IMR-90 (cell line): Measurements from ENCODE around the gene PAK1IP1. TPM values are rescaled to one million over a fixed set of nuclear protein-coding genes. Genes with fewer than 3 reads are reported as not detected.

ENCODE experiments used
- ATAC-seq: fragments of 200-7000 bp; cut with Tn5 transposase; 2 replicates; pipeline ENCODE4 v1.9.1; 2020; ENCODE audit warnings: low read depth, mild to moderate bottlenecking, moderate library complexity
- BruUV-seq: library from RNA; stranded (reverse); fragments of 400-500 nt; replicated peaks from 2 replicates; lab custom pipeline; 2021; lab: Mats Ljungman, UMichigan
- CTCF ChIA-PET: fragments of 300-600 bp; formaldehyde crosslinking; extraction: SDS; loops from one replicate; lab custom pipeline; 2021; ENCODE audit warnings: antibody characterized with exemption; lab: Yijun Ruan, JAX
- POLR2A ChIA-PET: fragments of 300-600 bp; sonication (Branson Sonifier 250); formaldehyde crosslinking; loops from one replicate; lab custom pipeline; 2022; ENCODE audit warnings: antibody characterized with exemption; ENCODE audit not compliant: unreplicated experiment; lab: Charles Lee
- DNase-seq: peaks from one replicate; pipeline ENCODE4 v3.0.0; 2013
- H2AFZ ChIP-seq: replicated peaks from 2 replicates; pipeline ENCODE3; 2013; ENCODE audit warnings: low read length, mild to moderate bottlenecking; ENCODE audit not compliant: poor library complexity
- H2AK5ac ChIP-seq: 2 replicates; pipeline ENCODE4 v1.6.1; 2013; ENCODE audit warnings: low read depth, low read length, inconsistent platforms
- H2AK9ac ChIP-seq: replicated peaks from 2 replicates; pipeline ENCODE3; 2013; ENCODE audit warnings: mild to moderate bottlenecking, low read depth, low read length, moderate library complexity; ENCODE audit not compliant: poor library complexity
- H2BK120ac ChIP-seq: 2 replicates; pipeline ENCODE4 v1.6.1; 2013; ENCODE audit warnings: low read depth, low read length, inconsistent platforms
- H2BK15ac ChIP-seq: 3 replicates; pipeline ENCODE4 v1.6.1; 2013; ENCODE audit warnings: low read depth, low read length, inconsistent platforms
- H2BK20ac ChIP-seq: 2 replicates; pipeline ENCODE4 v1.6.1; 2013; ENCODE audit warnings: low read depth, mild to moderate bottlenecking, inconsistent platforms, low read length, moderate library complexity
- H2BK5ac ChIP-seq: 2 replicates; pipeline ENCODE4 v1.6.1; 2013; ENCODE audit warnings: mild to moderate bottlenecking, low read depth, low read length, inconsistent platforms; ENCODE audit not compliant: poor library complexity, severe bottlenecking
- H3K14ac ChIP-seq: replicated peaks from 2 replicates; pipeline ENCODE4 v1.6.1; 2013; ENCODE audit warnings: low read depth, low read length, inconsistent platforms
- H3K18ac ChIP-seq: 2 replicates; pipeline ENCODE4 v1.6.1; 2013; ENCODE audit warnings: low read depth, low read length, control low read depth
- H3K23ac ChIP-seq: 2 replicates; pipeline ENCODE4 v1.6.1; 2013; ENCODE audit warnings: low read depth, low read length, inconsistent platforms
- H3K27ac ChIP-seq: 2 replicates; pipeline ENCODE4 v1.5.1; 2013; ENCODE audit warnings: mild to moderate bottlenecking, control low read depth, low read length; ENCODE audit not compliant: insufficient read depth
- H3K27me3 ChIP-seq: 2 replicates; pipeline ENCODE4 v1.6.1; 2013; ENCODE audit warnings: low read length; ENCODE audit not compliant: control insufficient read depth, insufficient read depth
- H3K36me3 ChIP-seq: 2 replicates; pipeline ENCODE4 v1.6.1; 2013; ENCODE audit warnings: low read length, mixed read lengths; ENCODE audit not compliant: control insufficient read depth, insufficient read depth
- H3K4ac ChIP-seq: 2 replicates; pipeline ENCODE4 v1.6.1; 2013; ENCODE audit warnings: low read depth, low read length, inconsistent platforms
- H3K4me1 ChIP-seq: 2 replicates; pipeline ENCODE4 v1.6.1; 2013; ENCODE audit warnings: low read length, mixed read lengths; ENCODE audit not compliant: control insufficient read depth, insufficient read depth
- H3K4me2 ChIP-seq: 2 replicates; pipeline ENCODE4 v1.6.1; 2013; ENCODE audit warnings: low read depth, mild to moderate bottlenecking, control low read depth, low read length, moderate library complexity
- H3K4me3 ChIP-seq: 2 replicates; pipeline ENCODE4 v1.5.1; 2013; ENCODE audit warnings: low read depth, mild to moderate bottlenecking, control low read depth, low read length, moderate library complexity; ENCODE audit not compliant: insufficient read depth
- H3K56ac ChIP-seq: 2 replicates; pipeline ENCODE4 v1.6.1; 2013; ENCODE audit warnings: low read length, inconsistent platforms; ENCODE audit not compliant: insufficient read depth; ENCODE audit errors: extremely low read depth
- H3K79me1 ChIP-seq, 2 experiments: 2 replicates each; pipeline ENCODE4 v1.6.1; 2013; ENCODE audit warnings: low read length in 2 of 2, inconsistent platforms in 1 of 2, low read depth in 1 of 2
- H3K9ac ChIP-seq: 2 replicates; pipeline ENCODE4 v1.6.1; 2013; ENCODE audit warnings: low read depth, low read length, control low read depth
- H3K9me1 ChIP-seq: 2 replicates; pipeline ENCODE4 v1.6.1; 2013; ENCODE audit warnings: low read length, inconsistent platforms; ENCODE audit not compliant: insufficient read depth
- H3K9me3 ChIP-seq: 2 replicates; pipeline ENCODE4 v1.6.1; 2013; ENCODE audit warnings: low read length; ENCODE audit not compliant: control insufficient read depth, insufficient read depth
- H4K20me1 ChIP-seq: 2 replicates; pipeline ENCODE4 v1.6.1; 2013; ENCODE audit warnings: low read length, inconsistent platforms; ENCODE audit not compliant: insufficient read depth
- H4K5ac ChIP-seq: 2 replicates; pipeline ENCODE4 v1.6.1; 2013; ENCODE audit warnings: mild to moderate bottlenecking, low read depth, low read length, control low read depth
- H4K8ac ChIP-seq, 2 experiments: 2 replicates each; pipeline ENCODE4 v1.6.1; 2013; ENCODE audit warnings: low read depth in 2 of 2, low read length in 2 of 2, control low read depth in 1 of 2, inconsistent platforms in 1 of 2
- H4K91ac ChIP-seq: 2 replicates; pipeline ENCODE4 v1.6.1; 2013; ENCODE audit warnings: low read depth, low read length, inconsistent platforms; ENCODE audit not compliant: insufficient read depth
- CEBPB ChIP-seq: IDR thresholded peaks from 2 replicates; pipeline ENCODE4 v1.6.1; 2012; ENCODE audit warnings: low read depth, low read length, improper control_type of control experiment
- MAZ ChIP-seq: IDR thresholded peaks from 2 replicates; pipeline ENCODE4 v1.6.1; 2012; ENCODE audit warnings: low read depth, mild to moderate bottlenecking, low read length, improper control_type of control experiment, moderate library complexity, borderline replicate concordance
- POLR2A ChIP-seq: IDR thresholded peaks from 2 replicates; pipeline ENCODE4 v1.6.1; 2012; ENCODE audit warnings: mild to moderate bottlenecking, low read depth, low read length
- WGBS, 2 experiments: methylation state at CpG; one replicate each; pipeline versions ENCODE4 v1.1.5 to v1.1.7; 2013; ENCODE audit warnings: missing lambda C conversion rate in 2 of 2; ENCODE audit not compliant: insufficient read length in 1 of 2; ENCODE audit errors: extremely low coverage in 2 of 2; 5-methylcytosine and 5-hydroxymethylcytosine counted together
- dilution Hi-C: fragments of 300-500 bp; cut with HindIII; formaldehyde crosslinking; loops from one replicate; pipeline ENCODE4 v1.14.3; 2018; ENCODE audit warnings: low sequenced_read_pairs; ENCODE audit not compliant: unreplicated experiment
- in situ Hi-C: fragments of 300-500 bp; cut with MboI; formaldehyde crosslinking; loops from 3 replicates; pipeline ENCODE4 v1.14.3; 2019; ENCODE audit warnings: low sequenced_read_pairs, inconsistent platforms, mixed read lengths
- intact Hi-C: fragments of 100-400 bp; cut with micrococcal nuclease; formaldehyde crosslinking; loops from 2 replicates; pipeline ENCODE4 v1.10.0; 2022
- polyA plus RNA-seq, 3 experiments: library from polyadenylated mRNA; depleted of rRNA; stranded (reverse); fragments of >200 nt; gene quantifications; 2 replicates each; pipeline ENCODE4 v1.2.3, GENCODE V29; 2012; ENCODE audit warnings: low replicate concordance in 1 of 3
- total RNA-seq: library from RNA; depleted of rRNA; stranded (reverse); fragments of >200 nt; gene quantifications from 2 replicates; pipeline ENCODE4 v1.2.3, GENCODE V29; 2012
- TF ChIP-seq, protein P1 (sequence below): conservative IDR thresholded peaks from 2 replicates; pipeline ENCODE4 v1.5.1; 2012; ENCODE audit warnings: mild to moderate bottlenecking, low read depth, low read length, improper control_type of control experiment

The PAK1IP1 gene
- total and polyA plus RNA-seq, 2 of the 4 experiments (the other 2 are of a cell fraction), result 16.9 to 22.9 TPM

DNA sequence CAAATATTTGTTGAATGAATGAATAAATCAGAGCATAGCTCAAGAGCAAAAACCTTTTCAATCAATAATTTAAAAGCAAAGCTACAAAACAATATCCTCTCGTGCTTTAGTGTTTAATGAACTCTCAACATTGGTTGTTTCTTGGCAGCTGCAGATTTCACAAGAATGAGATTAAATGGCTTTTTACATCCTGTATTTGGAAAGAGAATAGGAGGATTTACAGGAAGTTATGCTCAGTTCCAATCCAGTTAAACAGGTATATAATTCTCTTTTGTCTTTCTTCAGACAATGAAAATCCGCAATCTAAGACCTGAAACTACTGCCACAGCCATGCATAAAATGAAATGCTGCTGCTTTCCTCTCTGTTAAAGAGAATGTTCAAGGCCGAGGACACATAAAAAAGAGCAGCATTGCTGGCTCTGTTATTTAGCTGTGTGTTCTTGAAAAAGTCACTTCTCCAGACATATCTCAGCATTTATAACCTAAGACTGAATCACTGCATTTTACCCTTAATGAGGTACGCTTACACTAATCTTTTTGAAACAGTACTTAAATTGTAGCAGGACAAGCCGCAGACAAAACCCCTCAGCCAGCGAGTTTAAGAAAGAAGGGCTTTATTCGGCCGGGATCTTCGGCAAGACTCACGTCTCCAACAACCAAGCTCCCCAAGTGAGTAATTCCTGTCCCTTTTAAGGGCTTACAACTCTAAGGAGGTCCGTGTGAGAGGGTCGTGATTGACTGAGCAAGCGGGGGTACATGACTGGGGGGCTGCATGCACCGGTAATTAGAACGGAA is 3.9 kb upstream of the PAK1IP1 start:
- no CpG with 5 or more reads among the region's 15 CpGs for WGBS, 2 experiments
- Histone ChIP-seq H2BK15ac (no peak overlapping the region), H3K9me3 (no peaks in the 10 kb centered on the region), H4K91ac (no peak overlapping the region), H2AK9ac (no peak overlapping the region), H3K14ac (no peak overlapping the region), H2BK20ac (no peak overlapping the region), H3K56ac (no peak overlapping the region), H3K23ac (no peak overlapping the region), H3K27me3 (peaks cover 5% of the 10 kb centered on the region), H2AK5ac (no peak overlapping the region), H3K4me1 (peaks cover 2% of the 10 kb centered on the region; the same call in 1 of the 2 replicates), H4K5ac (no peak overlapping the region), H3K4ac (no peak overlapping the region), H3K4me3 (no peak overlapping the region), H3K27ac (no peak overlapping the region), H3K36me3 (no peaks in the 10 kb centered on the region), H3K18ac (no peak overlapping the region), H3K9me1 (no peaks in the 10 kb centered on the region), H3K9ac (no peak overlapping the region), H4K20me1 (no peaks in the 10 kb centered on the region), H2BK120ac (no peak overlapping the region), H3K4me2 (no peak overlapping the region), H2AFZ (no peak overlapping the region), H2BK5ac (no peak overlapping the region), H4K8ac (no peak overlapping the region), H3K79me1 (peaks cover 10 to 24% of the 10 kb centered on the region in 2 experiments)
- ChIA-PET CTCF (interaction anchor here (0.6 kb wide), 1 partner anchor 180 kb away, joined by 4 read pairs; no protein-coding TSS in a partner anchor), POLR2A (no interaction called here)
- in situ Hi-C loops, result no loop called here
- TF ChIP-seq MAZ (no peak), CEBPB (no peak), POLR2A (no peak)
- TF ChIP-seq, protein P1, sequence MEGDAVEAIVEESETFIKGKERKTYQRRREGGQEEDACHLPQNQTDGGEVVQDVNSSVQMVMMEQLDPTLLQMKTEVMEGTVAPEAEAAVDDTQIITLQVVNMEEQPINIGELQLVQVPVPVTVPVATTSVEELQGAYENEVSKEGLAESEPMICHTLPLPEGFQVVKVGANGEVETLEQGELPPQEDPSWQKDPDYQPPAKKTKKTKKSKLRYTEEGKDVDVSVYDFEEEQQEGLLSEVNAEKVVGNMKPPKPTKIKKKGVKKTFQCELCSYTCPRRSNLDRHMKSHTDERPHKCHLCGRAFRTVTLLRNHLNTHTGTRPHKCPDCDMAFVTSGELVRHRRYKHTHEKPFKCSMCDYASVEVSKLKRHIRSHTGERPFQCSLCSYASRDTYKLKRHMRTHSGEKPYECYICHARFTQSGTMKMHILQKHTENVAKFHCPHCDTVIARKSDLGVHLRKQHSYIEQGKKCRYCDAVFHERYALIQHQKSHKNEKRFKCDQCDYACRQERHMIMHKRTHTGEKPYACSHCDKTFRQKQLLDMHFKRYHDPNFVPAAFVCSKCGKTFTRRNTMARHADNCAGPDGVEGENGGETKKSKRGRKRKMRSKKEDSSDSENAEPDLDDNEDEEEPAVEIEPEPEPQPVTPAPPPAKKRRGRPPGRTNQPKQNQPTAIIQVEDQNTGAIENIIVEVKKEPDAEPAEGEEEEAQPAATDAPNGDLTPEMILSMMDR, result no peak
- no peak for ATAC-seq
- BruUV-seq, result no TSS peak
- dilution Hi-C loops, result no loop called here
- DNase-seq, result no peak
- intact Hi-C loops, result loop anchor here (5.0 kb wide), 1 partner anchor 71 kb away; no protein-coding TSS in a partner anchor
